ENCODE results near the gene ERC2.

The ERC2 gene

DNA sequence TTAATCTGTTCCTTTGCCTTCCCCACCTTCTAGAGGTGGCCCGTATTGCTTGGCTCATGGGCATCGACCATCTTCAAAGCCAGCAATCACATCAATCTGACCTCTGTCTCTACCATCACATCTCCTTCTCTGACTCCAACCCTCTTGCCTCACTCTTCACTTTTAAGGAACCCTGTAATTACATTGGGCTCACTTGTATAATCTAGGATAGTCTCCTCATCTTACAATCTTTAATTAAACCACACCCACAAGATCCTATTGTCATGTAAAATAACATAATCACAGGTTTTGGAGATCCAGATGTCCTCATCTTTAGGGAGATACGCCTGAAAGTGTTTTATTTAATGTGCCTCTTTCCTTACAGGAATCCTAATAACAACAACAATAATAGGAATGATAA lies 234.5 kb downstream of the ERC2 start:
- no peak for DNase-seq

DNA sequence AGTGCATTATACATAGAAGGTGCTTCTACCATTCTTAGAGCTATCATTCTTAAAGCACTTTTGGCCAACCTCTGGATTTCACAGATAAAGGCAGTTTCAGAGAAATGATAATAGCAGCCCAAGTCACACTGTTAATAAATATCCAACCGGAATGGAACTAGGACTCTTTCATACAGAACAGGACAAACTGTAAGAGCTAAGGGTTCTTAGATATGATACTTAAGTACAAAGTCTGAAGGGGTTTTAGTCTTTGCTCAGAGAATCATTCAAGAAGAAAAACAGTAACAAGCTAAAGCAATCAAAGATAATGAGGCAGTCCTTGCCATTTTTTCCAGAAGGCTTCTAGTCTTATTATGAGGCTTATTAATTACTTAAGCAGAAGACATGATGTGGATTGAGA lies 239.0 kb downstream of the ERC2 start:
- no peak for DNase-seq

DNA sequence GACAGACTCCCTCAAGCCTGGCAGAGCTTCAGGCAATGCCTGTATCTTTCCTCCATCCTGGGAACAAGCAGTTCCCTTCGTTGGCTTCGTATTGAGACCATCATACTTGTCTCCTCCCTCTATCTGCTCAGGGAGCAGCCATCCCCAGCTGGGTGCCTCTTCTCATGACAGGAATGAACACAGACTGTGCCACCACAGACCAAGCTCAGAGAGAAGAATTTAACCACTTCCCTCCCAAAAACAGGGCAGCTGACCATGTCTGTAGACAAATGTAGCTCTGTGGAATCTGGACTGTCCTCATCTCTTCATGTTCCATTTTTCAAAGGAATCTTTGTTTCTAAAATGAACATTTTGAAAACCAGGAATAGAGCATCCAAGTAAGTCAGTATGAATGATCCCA lies 245.4 kb downstream of the ERC2 start:
- no peak for DNase-seq

DNA sequence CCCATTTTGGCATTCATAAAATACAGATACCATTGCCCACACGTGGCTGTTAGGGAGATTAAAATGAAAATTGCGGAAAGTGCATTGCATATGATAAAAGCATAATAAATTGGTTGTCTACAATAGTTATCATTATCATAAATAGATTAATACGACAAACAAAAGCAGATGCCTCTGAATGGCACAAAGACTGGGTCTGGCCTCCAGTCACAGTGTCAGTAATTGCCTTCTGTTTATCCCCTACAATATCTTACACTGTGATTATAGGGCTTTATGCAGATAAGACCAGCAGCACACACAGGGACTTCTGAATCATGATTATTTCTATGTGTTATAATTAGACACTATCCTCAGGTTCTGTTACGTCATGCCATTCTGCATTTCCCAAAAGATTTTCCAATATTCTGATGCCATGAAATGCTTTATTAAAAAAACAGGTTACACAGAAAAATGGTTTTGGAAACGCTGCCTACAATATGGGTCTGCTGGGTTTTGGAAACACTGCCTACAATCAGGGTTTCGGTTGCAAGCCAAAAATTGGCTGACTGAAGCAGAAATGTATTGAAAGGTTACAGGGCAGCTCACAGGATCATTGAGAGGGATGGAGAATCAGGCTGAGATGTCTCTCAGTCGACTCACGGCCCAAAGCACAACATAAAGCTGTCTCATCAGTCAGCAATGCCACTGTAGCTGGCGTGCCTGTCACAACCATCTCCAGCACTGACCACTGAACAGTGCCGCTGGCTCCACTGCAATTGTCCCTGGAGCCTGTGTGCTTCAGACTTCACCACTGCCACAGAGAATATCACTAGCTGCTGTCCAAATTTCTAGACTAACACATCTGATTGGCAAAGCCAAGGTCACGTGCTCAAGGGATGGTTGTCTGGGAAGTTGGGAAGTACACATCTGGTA lies 248.1 kb downstream of the ERC2 start:
- DNase-seq = peak; percentile 19

DNA sequence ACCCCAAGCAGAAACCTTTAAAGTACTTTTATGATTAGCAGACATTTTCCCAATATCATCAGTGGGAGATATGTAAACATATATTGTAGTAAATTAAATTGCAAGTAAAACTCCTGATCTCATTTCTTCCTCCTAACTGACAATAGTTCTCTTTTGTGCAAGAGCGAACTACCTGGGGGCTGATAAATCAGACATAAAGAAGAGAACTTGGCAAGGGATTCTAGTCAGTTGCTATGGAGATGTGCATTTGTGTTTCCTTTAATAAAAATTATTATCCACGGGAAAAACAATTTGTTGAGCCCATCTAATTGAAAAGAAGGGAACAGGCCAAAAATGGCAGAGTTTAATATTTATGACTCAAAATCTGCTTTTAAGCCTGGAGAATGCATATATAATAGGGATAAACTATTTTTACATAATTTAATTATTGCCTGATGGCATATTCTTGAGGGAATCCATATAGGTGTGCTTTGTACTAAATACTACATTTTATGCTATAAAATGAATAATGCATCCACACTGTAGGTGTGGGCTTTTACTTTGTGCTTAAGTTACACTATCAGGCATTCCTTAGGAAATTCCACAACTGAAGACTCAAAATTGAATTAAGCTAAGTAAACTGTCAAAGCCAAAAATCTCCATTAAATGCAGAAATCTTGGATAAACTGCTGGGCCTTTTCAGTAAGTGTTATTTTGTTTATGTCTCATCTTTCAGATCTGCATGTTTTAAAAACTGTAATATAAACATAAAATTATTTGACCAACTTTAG lies 258.1 kb downstream of the ERC2 start:
- DNase-seq = no peak

DNA sequence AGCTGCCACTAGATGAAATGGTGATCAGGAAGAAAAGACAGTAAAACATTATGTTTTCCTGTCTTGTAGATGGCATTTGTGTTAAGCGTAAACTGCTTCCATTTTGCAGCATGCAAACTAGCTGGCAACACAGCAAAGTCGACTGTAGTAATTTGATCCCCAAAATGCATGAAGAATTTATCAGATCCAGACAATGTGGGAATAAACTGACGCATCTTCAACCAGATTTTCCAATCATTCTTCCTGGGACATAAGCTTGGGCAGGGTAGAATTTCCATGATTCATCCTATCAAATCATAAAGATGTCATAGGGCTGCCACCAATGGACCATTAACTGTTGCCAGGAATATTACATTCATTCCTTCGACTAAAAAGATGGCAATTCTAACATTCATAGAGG lies 260.3 kb downstream of the ERC2 start:
- DNase-seq = peak; percentile 42

DNA sequence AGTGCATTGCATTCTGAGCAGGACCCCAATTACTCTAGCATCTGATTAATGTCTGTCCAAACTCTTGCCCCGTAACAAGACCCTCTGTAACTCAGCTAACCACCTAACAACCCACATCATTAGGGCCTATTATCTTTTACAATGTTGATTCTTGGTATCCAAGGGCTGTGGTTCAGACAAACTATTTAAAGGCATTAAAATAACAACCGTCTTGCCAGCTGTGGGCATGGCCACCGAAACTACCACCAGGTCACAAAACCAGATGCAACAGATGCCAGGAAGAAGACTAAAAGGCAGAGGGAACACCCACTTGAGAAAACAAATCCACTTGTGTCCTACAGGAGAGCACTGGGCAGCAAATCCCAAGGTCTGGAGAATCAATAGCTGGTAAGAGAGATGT lies 262.9 kb downstream of the ERC2 start:
- DNase-seq = no peak

DNA sequence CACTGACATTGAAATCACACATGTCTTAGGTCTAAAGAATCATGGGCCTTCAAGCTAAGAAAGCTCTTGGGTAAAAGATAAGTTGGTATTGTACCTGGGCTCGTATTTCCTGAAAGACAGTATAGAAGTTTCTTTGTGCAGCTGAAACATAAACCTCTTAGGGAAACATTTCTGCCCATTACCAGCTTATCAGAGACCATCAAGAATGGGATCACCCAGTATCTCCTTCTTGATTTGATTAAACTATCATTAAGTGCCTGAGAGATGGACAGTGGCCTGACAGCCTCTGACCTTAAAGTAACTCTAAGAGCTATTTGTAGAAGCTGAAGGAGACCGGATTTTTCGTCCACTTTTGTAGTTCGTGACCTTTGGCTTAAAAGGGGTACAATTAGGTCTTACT lies 265.3 kb downstream of the ERC2 start:
- no peak for DNase-seq

DNA sequence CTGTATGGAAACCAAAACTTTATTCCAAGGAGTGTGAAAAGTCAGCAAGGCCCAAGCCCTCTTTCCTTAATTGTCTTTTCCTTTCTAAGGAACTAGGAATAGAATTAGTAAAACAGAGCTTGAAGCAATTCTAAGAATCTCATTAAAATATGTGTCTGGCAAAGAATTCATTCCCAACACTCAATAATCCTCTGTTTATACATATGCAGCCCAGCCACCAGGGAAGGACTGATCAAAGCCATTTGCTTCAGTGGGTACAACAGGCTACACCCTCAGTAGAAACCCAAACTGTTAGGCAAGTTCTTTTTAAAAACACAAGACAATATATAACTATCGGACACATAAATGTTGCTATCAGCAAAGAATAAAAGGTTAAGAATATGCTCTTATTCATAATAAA lies 266.9 kb downstream of the ERC2 start:
- DNase-seq = no peak

DNA sequence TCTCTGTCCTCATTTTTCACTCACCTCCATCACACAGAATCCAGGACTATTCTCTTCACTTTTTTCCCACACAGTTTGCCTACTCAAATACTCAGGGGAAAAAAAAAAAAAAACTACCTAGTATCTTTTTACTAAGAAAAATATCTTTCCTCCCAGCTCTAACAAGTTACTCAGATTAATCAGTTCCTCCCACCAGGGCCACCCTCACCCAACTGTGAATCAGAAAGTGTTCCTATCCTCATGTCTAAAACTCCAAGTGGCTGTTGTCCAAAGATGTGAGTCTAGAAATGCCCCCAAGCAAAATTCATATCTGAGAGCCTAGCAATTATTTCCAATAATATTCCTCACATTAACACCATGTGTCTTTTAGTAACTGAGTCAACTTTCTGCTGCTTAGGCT lies 268.0 kb downstream of the ERC2 start:
- no peak for DNase-seq

DNA sequence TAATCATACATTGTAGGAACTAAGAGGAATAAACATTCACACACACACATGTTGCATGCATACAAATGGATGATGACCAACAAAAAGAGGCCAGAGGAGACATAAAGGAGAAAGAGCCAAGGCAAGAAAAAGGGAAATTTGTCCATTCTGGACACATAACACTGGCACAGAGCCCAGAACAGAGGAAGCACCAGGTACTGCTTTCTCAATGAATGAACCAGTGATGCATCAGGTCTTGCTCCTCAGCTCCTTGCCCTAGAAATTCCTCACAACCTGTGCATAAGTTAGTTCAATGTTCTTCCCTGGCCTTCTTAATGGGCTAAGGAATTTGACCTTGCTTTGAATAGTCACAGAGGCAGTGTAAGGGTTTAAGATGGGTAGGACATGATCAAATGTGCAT lies 270.3 kb downstream of the ERC2 start:
- DNase-seq = no peak

DNA sequence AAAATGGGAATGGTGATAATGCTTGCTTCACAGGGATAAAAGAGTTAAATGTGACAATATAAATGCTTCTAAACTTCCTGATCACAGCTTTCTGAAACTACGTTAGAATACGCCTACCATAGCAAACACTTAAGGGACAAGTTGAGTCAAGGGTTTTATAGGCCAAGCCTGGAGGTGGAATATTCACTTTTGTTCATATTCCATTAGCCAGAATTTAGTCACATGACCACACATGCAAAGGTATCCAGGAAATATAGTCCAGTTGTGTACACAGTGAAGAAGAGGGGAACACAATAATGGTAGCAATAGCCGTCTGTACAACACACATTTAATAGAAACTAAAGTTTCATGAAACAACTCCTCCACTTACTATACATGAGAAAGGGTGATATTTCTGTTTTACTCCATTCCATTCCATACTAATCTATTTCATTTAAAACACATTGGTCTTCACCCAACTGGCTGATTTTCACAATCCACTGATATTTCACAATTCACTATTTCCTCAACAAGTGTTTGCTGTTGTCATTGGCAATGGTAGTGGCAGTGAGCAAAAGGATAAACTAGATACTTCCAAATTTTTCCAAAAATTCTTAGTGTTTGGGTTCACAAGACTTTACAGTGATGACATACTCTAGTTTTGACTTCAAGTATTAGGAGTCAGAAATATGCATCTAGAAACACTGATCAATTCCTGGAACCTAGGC lies 270.9 kb downstream of the ERC2 start:
- DNase-seq = no peak

DNA sequence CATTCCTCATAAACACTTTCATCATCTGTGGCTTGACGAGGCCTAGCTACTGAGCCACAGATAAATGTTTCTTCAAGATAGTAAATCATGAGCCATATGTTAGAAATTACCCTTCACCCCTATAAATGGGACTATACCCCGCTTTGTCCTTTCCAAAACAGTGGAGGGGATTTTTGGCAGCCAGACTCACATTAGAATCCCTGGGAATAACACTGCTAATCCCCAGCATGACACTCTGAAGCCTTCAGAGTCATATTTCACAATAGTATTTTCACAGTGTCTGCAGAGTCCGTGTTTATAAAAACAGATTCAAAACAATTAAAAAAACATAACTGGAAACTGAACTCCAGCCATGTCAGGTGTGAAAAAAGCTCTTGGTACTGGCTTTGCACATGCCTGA lies 271.6 kb downstream of the ERC2 start:
- no peak for DNase-seq

DNA sequence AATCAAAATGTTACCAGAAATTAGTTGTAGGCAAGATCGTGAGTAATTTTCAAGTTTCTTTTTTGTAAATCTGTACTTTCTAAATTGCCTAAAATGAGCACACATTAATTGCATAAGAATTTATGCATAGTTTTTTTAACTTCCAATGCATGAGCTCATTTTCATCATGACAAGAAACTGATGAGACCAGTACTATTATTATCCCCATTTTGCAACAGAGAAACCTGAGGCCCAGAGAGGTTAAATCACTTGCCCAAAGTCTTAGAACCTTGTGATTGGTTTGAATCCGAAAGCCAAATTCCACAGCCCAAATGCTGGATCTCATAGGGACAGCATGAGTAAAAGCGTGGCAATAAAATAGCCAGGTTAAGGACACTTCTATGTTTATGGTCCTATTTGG lies 274.7 kb downstream of the ERC2 start:
- no peak for DNase-seq

DNA sequence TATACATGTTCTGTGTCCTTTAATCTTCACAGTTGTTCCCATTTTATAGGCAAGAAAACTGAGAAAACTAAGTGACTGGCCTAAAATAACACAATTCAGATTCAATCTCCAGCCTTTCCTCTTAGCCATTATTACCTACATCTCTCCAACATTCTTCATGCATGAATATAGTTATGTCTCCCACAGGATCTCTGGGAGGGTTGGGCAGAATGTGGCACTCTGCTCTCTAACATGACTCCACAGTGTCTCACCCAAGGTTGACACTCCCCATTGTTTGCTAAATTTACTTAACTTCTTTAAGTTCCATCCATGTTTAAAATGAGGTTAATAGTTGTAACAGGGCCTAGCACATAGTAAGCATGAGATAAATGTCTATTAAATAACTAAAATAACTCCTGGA lies 276.3 kb downstream of the ERC2 start:
- DNase-seq = no peak

DNA sequence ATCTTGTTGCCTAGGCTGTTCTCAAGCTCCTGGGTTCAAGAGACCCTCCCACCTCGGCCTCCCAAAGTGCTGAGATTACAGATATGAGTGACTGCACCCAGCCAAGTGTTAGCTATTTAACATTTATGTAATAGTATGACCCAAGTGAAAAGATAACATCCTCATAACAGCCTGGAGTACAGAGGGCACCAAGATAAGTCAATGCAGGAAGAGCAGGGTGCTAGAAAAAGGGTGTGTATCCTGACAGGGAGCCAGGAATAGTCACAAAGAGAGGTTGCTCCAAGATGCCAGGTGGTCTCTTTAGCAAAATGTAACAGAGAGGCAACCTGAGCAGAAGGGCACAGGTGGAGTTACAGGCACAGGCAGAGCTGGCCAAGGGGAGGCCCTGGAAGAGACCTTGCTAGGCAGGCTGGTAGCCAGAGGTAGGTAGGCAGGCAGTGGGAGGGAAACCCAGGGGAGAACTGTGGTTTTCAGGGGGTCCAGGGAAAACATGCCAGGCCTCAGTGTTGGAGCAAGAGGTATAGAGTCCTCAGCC lies 277.4 kb downstream of the ERC2 start:
- DNase-seq = no peak

DNA sequence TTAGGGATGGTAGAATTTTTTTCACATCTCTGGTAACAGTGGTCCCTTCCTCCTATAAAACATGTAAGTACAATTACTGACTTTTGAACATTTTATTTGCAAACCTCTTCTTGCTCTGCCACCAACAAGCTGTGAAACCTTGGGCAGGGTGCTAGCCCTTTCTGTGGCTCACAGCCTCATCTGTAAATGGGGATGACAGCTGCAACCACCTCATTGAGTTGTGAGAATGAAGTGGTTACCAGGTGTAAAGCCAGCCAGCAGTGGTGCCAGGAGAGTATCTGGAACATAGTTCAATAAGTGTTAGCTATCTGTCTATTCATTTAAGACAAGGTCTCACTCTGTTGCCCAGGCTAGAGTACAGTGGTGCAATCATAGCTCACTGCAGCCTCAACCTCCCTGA lies 278.1 kb downstream of the ERC2 start:
- no peak for DNase-seq

DNA sequence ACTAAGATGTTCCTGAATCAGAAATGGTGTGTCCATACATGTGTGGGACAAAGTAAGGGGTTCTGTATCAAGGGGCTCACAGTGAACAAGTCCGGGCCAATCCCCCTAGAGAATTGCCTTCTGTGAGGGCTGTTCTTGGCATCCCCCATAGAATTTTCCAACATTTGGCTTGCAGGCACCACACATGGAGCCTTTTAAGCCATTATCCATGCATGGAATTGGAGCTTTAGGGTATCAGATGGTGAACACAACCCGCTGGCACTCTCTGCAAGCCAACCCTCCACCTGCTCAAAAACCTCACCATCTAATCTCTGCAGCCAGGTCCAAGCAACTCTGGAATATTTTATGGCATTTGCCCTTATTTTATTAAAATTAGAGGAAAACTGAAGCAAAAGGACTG lies 278.7 kb downstream of the ERC2 start:
- DNase-seq = no peak

DNA sequence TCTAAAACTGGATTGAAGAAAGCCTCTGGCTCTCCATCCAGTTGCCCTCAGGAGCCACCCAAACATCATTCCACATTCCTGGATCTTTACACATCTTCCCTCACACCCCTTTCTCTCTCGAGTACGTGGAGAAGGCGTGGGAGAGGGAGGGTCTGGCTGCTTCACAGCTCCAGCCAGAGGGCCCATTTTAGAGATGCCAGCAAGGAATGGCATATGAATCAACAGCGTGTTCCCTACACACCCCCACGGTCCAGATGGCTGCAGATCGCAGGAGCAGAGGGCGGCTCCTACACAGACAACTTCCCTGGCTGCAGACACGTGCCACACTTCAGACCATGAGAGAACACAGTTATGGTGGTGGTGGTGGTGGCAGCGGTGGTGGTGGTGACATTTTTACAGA lies 280.1 kb downstream of the ERC2 start:
- no peak for DNase-seq

DNA sequence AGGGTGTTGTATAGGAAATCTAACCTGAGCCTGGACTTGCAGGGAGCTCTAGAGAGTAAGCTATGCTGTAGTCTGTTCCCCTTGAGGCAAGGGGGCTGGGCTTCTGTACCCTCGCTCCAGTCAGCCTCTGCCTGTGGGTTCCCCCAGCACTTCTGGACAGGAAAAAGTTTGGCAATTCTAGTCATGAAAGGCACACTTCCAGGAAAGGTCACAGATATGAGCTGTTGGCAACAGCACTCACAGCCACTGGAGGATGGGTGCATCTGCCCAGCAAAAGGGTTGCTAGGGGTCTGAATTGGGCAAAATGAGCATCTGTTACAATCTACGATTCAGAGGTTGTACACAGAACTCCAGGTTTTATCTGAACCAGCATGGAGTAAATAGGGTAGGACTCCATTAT lies 281.2 kb downstream of the ERC2 start:
- no peak for DNase-seq

DNA sequence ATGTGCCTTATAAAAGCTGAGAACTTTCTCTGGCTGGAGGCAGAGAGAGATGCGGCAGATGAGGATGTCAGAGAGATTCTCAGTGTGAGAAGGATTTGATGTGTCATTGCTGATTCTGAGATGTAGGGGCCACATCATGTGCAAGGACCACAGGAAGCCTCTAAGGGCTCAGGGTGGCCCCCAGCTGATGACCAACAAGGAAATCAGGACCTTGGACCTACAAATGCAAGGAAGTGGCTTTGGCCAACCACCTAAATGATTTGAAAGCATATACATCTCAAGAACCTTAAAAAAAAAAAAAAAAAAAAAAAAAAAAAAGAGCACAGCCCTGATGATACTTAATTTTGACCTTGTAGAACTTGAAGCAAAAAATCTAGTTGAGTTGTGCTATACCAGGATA lies 282.4 kb downstream of the ERC2 start:
- DNase-seq = no peak

DNA sequence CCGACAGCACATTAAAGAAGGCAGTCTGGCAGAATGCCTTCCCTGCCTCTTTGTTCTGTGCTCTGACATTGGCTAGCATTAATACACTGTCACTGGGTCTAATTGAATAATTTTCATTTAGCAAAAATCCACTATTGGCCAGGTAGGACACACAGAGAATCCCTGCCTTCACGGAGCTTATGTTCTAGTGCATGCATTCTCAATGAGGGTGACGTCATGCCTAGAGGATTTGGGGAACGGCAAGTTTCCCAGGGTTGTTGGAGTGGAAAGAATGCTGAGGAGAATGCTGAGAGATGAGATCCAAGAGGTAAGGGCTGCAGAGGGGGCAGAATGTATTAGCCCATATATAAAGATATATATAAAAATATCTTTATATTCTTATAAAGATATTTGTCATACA lies 284.7 kb downstream of the ERC2 start:
- DNase-seq = no peak

DNA sequence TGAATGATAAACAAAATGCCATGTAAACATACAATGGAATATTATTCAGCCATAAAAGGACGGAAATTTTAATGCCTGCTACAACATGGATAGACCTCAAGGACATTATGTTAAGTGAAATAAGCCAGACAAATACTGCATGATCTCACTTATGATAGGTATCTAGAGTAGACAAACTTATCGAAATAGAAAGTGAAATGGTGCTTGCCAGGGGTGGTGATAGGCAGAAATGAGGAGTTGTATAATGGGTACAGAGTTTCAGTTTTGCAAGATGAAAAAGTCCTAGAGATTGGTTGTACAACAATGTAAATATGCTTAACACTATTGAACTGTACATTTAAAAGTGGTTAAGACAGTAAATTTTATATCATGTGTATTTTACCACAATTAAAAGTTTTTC lies 287.8 kb downstream of the ERC2 start:
- DNase-seq = no peak

DNA sequence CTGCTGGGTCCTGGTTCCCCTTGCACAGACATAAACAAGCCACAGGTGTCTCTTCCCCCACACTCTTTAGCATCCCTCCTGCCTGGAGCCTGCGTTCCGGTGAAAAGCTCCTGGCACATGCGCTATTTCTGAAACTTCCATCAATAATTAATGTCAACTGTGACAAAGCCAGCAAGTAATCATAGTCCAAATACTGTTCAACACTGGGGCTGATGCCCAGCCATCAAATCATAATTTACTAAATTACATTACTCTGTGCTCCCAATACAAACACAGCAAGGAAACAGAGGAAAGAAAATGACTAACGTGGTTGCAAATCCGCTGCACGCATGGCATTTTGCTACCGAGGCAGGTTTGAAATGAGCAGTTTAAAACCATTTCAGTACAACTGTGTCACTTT lies 294.7 kb downstream of the ERC2 start:
- no peak for DNase-seq

All from fibroblast of upper back skin (primary cell).